ENCODE results near the gene NELFB.
A peak's percentile ranks its signal among the peaks of the same experiment; 100 is the strongest.

Gene NELFB

GRCh38 chr9:137226338-137227053, 28.6 kb upstream of the NELFB start:
- no peak for TF ChIP-seq MAX (IDR thresholded peaks at IDR 0.05; ENCODE audit: low read depth, low read length)
- TF ChIP-seq POLR2A (IDR thresholded peaks at IDR 0.05; ENCODE audit: extremely low read depth, insufficient read length) = no peak
- TF ChIP-seq CTCF (IDR thresholded peaks at IDR 0.05; ENCODE audit: low read depth, low read length) = no peak
- no peak overlapping the region for H3K4me3 ChIP-seq (ENCODE audit: low read depth, low read length)
- no peak for DNase-seq (ENCODE audit: low read depth)

- peak; percentile 80 for DNase-seq (ENCODE audit: low read depth)
- H3K4me3 ChIP-seq (ENCODE audit: low read depth, low read length) = no peak within 1 kb of the TSS
- TF ChIP-seq CTCF (IDR thresholded peaks at IDR 0.05; ENCODE audit: low read depth, low read length) (peak; percentile 76), MYC (IDR thresholded peaks at IDR 0.05; ENCODE audit: low read depth, low read length) (0 out of 2 replicates have a peak, but pooled peaks have one; percentile 51), MAX (IDR thresholded peaks at IDR 0.05; ENCODE audit: low read depth, low read length) (peak; percentile 87), POLR2A (IDR thresholded peaks at IDR 0.05; ENCODE audit: extremely low read depth, insufficient read length) (no peak)
These were observed 27.9 kb upstream of the NELFB start, which contains the start of gene RNF224 for GRCh38 chr9:137227054-137227852. Gene RNF224 (plus strand): TSS chr9:137227502. CDS start chr9:137228336, 834 bp downstream.

- TF ChIP-seq MYC (IDR thresholded peaks at IDR 0.05; ENCODE audit: low read depth, low read length) = no peak
- no peak for TF ChIP-seq MAX (IDR thresholded peaks at IDR 0.05; ENCODE audit: low read depth, low read length)
- no peak for DNase-seq (ENCODE audit: low read depth)
- H3K4me3 ChIP-seq (ENCODE audit: low read depth, low read length) = no peak overlapping the region
These were observed 27.1 kb upstream of the NELFB start for GRCh38 chr9:137227853-137228505.

- no peak for DNase-seq (ENCODE audit: low read depth)
- TF ChIP-seq CTCF (IDR thresholded peaks at IDR 0.05; ENCODE audit: low read depth, low read length) (no peak), MYC (IDR thresholded peaks at IDR 0.05; ENCODE audit: low read depth, low read length) (no peak), MAX (IDR thresholded peaks at IDR 0.05; ENCODE audit: low read depth, low read length) (no peak)
These were observed 26.6 kb upstream of the NELFB start for GRCh38 chr9:137228506-137228967.

GRCh38 chr9:137228968-137229896, 25.9 kb upstream of the NELFB start:
- no peak overlapping the region for H3K4me3 ChIP-seq (ENCODE audit: low read depth, low read length)
- no peak for DNase-seq (ENCODE audit: low read depth)
- no peak for TF ChIP-seq CTCF (IDR thresholded peaks at IDR 0.05; ENCODE audit: low read depth, low read length)
- TF ChIP-seq POLR2A (IDR thresholded peaks at IDR 0.05; ENCODE audit: extremely low read depth, insufficient read length) = no peak
- no peak for TF ChIP-seq MYC (IDR thresholded peaks at IDR 0.05; ENCODE audit: low read depth, low read length)
- TF ChIP-seq MAX (IDR thresholded peaks at IDR 0.05; ENCODE audit: low read depth, low read length) = no peak

More at GRCh38 chr9:137228506-137228967, 26.6 kb upstream of the NELFB start:
- H3K4me3 ChIP-seq (ENCODE audit: low read depth, low read length) = no peak overlapping the region
